Stimulated activated CD4-positive, alpha-beta T cell treated with anti-CD3 and anti-CD28 coated beads, Interleukin-12 subunit alpha, Interleukin-12 subunit beta, amount 100 ng/mL, for 24 hours (primary cell): ENCODE data around the gene HES5.

Experiments used
- DNase-seq, 2 experiments: peaks; one replicate each; pipeline ENCODE4 v3.0.0-alpha.2; 2020; ENCODE audit warnings: low read depth in 2 of 2

HES5 gene

DNA sequence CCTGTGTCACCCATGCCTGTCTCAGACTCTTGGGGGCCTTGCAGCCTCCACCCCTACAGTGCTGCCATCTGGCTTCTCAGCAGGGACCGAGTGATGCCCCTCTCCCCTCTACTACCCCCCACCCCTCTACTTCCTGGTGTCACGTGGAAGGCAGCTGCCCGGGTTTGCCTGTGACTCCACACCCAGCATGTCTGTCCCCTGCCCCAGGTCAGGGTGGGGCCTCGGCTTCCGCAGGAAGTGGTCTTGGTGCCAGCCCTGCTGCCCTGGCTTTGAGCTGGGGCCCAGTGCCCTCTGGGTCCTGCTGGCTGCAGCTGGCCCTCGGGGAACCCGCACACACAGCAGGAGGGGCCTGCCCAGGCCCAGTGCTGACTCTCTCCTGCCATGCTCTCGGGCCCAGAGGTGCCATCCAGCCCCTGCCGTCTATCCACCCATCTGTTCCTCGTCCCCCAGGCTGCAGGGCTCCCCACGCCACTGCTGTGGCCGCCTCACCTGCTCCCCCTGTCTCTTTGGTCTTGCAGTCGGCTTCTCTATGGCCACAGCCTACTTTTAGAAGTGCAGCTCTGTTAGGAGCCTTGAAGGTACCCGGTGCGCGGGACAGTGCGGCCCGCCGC is 30.0 kb downstream of the HES5 start:
- no peak for DNase-seq

DNA sequence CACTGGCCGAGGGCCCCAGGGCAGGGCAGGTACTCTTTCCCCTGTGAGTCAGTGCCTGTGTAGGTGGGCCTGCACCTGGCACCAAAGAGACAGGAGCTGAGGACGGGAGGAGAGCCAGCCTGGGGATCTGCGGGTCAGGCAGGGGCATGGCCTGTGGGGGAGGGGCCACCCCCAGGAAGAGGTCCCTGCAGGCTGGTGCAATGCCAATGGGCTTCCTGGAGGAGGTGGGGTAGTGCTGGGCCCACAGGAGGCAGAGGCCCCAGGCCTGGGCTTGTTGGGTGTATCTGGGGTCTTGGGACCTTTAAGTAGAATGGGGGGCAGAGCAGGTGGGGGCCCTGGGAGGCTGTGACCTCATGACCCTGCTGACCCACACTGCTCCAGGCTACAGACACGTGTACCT is 30.8 kb downstream of the HES5 start:
- no peak for DNase-seq

DNA sequence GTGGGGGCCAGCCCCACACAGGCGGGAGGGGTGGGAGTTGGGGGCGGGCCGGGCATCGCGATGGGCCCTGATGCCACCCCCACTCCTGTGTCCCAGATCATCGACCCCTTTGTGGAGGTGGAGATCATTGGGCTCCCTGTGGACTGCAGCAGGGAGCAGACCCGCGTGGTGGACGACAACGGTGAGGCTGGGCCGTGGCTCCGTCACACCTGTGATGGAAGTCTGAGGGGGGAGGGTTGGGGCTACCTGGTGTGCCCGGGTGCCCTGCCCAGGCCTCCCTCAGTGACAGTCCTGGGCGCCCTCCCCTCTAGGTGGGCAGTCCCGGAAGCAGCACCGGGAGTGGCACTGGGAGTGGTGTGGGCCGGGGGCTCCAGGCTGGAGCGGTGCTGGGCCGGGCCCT is 31.4 kb downstream of the HES5 start:
- DNase-seq, result no peak

DNA sequence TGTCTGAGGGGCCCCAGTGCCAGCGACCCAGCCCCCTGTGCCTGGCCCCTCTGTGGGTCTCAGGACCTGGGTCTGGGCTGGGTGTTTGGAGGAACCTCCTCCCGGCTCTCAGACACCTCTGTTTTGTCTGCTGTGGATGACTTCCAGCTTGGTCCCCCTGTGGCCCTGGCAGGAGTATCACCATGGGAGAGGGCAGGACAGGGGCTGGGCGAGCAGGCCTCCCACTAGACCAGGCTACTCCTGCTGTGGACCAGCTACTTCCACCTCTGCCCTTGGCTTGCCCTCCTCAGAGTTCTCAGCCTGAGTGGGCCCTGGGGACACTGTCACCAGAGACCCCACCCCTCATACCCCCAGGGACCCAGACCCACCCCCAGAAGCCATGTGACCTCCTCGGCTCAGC is 32.2 kb downstream of the HES5 start:
- no peak for DNase-seq

DNA sequence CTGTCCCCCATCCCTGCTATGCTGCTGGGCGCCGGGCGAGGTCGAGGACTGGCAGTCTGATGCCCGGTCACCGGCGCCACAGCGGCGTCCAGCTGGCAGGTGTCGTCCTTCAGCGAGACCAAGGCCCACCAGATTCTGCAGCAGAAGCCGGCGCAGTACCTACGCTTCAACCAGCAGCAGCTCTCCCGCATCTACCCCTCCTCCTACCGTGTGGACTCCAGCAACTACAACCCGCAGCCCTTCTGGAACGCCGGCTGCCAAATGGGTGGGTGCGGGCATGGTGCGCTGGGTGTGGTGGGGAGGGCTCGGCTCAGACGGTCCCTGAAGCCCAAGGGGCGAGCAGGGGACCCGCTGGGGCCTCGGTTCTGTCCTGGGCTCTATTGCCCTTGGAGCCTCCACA is 33.3 kb downstream of the HES5 start:
- DNase-seq, result no peak

DNA sequence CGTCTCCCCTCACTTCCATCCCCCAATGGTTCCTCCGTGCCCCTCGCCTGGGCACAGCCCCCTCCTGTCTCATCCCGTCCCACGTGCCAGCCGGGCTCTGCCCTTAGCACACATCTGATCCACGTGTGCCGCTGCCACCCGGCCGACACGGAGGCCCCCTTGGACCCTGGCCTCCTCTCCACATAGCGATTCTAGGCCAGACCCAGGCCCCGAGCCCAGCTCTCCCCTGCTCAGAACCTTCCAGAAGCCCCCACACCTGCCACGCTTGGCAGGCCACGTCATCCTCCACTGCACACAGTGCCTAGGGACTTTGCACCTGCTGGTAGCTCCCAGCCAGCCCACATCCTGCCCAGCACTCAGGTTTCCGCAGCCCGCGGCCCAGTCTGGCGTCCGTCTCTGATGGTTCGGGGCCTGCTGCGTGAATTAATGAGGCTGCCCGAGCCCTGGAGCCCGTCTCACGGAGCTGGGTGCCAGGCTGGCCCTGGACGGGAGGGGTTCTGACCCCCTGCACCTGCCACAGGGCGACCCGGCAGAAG is 33.9 kb downstream of the HES5 start:
- DNase-seq, result no peak

DNA sequence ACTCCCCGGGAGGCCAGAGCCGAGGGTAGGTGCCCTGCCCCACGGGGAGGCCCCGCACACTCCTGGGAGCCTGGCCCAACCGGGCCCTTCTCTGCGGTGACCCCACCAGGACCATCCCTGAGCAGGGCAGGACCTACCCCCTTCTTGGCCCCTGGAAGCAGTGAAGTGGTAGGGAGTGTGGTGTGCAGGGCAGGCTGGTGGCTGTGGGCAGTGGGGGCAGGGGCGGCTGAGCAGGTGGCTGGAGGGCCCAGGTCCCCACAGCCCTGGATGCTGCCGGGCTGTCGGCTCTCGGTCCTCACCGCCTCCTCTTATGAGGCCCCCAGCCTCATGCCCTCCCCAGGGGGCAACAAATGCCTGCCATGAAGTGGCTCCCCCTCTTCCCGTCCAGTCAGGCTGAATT is 34.5 kb downstream of the HES5 start:
- DNase-seq, result no peak

DNA sequence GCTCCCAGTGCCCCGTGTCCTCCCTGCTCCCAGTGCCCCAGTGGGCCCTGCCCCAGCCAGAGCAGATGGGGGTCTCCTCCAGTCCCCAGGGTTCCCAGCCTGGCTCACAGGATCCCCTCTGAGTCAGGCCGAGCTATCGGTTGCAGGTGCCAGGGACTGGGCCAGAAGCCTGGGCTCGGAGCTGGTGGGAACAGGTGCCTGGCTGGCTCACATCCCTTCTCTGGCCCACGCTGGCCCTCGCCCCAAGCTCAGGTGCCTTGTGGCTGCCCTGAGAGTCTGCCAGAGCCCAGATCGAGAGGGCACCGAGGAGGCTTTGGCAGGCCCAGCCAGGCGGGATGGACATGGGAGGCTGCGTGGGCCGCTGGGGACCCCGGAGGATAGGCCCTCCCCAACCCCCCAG is 35.0 kb downstream of the HES5 start:
- no peak for DNase-seq

DNA sequence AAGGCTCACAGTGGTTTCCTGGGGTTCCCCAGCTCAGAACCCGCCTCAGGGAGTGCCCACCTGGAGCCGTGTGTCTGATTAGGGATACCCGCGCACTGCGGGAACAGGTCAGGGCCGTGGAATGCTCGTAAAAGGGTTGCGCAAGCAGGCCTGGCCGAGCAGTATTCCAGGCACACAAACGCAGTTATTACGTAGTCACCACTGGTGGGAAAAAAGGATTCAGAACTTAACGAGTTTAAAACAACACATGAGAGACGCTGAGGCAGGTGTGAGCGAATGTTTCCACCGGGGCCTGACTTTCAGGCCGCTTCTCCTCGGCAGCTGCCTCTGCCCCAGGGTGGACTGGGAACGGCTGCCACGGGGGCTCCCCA is 35.8 kb downstream of the HES5 start:
- no peak for DNase-seq

DNA sequence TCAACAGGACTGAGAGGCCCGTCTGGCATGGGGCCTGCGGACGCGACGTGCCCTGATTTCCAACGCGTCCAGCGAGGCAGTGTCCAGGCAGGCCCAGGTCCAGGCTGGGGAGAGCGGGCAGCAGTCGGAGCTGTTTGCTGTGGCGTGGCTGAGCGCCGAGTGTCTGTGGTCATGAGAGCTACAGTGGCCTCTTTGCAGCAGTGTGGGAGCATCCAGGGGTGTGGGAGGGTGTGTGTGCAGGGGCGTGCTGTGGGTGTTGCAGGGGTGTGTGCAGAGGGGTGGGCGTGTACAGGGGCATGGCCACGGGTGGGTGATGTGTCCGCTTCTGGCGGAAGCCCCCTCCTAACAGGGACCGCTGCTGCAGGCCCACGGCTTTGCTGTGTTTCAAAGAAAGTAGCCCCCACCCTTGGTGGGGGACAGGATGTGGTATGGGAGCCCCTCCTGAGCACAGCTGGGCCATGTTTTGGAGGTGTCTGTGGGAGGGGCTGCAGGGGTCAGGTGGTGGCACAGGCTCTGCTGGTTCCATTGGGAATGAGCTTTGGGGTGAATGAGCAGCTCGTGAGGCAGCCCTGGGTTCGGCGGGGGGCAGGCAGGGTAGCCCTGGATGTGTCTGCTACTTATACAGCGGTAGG is 36.3 kb downstream of the HES5 start:
- no peak for DNase-seq

DNA sequence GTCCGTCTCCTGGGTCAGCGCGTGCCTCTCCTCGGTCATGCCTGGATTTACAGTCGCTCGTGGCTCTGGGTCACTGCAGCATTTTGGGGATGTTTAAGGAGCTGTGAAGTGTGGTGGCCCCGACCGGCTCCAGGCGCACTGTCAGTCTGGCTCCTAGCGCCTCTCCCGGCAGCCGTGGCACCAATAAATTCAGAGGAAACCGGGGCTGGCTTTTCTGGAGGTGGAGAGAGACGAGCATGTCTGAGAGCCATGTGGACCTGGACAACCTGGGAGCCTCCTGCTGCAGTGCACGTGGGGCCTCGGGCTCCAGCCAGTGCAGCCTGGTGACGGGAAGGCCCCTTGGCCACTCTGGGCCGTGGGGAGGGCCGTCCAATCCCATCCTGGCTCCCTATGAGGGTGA is 36.8 kb downstream of the HES5 start:
- no peak for DNase-seq

DNA sequence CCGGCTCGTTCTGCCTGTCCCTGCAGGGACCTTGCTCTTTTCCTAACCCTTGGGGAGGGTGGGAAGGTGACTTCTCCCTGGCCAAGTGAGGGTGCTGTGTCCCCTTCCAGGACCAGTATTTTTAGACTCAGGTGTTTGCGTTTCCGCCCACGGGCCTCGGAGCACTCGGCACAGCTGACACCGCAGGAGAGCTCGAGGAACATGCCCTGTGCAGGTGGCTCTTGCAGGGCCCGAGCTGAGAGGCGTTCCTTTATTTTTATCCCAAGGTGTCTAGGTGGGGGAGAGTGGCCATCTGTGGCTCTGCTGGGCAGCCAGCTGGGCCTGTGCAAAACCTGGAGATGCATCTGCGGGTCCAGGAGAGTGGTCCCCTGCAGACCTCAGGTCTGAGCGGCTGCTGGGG is 38.0 kb downstream of the HES5 start:
- no peak for DNase-seq

DNA sequence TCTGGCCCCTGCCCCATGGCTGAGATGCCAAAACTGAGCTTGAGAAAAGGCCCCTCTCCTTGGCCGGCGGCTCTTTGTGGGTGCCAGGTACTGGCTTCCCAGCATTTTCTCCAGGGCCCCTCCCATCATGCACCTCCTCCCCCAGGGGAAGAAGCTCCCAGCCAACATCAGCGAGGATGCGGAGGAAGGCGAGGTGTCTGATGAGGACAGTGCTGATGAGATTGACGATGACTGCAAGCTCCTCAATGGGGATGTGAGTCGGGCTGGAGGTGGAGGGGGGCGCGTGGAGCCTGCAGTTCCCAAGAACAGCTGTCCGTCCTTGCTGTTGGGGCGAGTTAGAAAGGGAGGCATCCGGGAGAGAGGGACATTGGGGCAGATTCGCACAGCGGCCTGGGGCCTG is 40.4 kb downstream of the HES5 start:
- no peak for DNase-seq

DNA sequence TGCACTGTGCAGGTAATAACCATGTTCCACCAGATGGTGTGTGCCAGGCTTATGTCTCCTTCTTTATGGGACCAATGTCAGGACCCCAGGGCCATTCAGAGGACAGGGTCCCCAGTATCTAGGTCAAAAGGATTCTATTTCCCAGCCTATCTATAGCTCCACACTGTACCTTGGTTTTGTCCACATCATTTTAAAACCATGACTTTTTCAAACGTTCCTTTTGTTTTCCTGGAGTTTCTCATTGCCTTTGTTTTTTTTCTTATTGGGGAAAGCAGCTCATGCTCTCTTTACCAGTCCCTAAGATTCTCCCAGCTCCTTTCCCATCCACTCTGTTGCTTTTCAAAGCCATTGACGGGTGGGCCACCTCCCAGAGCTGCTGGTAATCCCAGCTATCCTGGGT is 41.4 kb downstream of the HES5 start:
- DNase-seq, result no peak

DNA sequence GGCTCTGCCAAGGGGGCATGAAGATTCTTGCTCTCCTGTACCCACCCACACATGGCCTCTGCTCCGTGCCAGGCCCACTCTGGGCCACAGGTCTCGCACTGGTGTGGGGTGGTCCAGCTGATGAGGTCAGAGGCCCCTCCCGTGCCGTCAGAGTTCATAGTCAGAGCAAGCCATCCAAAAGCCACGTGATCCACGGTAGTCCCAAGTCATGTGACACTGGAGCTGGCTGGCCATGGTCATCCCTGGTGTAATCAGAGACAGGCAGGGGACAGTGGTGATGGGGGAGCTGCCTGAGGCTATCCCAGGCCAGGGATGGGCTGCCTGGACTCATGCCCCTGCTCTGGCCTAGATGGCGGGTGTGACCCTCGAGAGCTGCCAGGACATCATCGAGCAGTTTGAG is 43.5 kb downstream of the HES5 start:
- no peak for DNase-seq

DNA sequence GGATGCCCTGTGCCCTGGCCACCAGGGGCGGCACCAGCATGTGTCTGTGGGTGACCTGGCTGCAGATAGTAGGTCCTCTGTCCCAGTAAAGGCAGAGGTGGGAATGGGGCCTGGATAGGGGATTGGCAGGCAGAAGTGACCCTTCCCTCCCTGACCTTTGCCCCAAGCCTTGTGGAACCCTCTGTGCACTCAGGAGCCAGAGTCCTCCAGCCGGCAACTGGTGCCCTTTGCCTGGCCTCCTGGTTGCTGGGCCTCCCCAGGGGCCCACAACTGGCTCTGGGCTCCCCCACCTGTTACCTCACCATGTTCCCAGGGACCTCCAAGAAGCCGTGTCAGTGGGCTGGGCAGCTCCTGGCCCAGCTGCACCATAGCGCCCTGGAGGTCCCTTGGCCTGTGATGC is 44.0 kb downstream of the HES5 start:
- no peak for DNase-seq

DNA sequence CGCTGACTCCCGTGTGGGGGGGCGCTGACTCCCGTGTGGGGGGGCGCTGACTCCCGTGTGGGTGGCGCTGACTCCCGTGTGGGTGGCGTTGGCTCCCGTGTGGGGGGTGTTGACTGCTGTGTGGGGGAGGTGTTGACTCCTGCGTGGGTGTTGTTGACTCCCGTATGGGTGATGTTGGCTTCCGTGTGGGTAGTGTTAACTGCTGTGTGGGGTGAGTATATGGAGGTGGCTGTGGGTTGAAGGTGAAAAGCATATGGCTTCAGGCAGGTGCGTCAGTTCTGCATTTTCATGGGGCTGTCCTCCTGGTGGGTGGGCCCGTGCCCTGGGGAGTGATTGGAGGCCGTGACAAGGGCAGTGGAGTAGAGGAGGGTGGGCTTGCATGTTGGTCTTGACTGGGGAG is 46.1 kb downstream of the HES5 start:
- DNase-seq, result no peak

DNA sequence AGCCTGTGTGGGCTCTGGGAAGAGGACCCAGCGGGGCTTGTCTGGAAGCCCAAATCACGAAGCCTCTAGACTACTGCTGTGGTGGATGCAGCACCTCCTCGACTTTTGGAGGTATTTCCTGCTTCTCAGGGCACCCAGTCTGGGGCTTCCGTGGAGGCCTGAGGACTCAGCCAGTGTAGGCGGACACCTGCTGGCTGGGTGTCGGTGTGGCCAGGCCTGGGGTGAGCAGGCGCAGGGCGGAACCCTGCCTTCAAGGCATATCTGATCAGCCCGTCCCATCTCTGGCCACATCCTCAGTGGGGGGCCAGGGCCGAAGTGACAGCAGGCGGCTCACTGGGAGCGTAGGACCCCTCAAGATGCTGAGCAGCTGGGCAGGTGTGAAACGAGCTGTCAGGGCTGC is 47.0 kb downstream of the HES5 start:
- DNase-seq, result no peak

DNA sequence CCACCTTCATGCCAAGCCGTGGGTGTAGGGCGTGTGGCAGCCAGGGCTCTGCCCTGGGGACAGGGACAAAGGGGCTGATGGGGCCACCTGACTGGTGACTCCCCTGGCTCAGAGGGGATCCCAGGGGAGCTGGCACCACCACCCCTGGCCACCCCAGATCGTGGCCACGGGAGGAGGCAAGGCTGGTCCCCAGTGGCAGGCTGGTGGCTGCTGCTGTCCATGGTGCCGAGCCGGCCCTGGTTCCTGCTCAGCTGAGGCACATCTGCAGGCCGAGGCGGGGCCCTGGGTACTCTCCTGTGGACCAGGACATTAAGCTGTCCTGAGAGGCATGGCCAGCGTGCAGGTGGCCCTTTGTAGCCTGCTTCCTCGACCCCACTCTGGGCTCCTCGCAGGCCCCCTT is 47.5 kb downstream of the HES5 start:
- no peak for DNase-seq

DNA sequence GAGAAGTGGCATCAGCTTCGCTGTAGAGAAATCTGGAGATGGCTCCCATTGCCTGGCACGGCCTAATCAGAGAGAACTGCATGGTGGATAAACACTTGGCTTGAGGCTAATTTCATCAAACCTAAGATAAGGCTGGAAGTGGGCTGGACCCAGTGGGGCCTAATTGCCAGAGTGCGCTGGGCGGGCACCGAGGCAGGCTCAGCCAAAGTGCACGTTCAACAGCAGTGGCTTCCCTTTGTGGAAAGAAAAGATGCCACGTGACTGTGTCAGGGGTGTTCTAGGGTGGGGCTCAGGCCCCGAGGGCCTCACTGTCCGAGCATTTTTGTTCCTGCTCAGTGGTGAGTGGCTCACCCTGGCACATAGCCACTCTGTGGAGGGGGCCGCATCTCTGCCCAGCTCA is 48.2 kb downstream of the HES5 start:
- no peak for DNase-seq

DNA sequence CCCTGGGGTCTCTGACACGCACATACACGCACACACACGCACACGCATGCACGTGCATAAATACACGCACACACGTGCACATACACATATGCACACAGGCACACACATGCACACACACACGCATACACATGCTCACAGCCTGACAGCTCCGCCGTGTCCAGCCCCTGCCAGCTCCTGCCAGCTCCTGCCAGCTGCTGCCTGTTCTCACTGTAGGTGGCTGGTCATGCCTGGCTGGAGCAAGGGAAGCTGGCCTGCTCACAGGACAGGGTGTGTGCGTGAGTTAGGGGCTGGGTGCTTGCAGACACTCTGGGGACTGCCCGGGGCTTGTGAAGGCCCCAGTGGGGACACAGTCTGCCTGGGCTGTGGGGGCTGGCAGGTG is 49.1 kb downstream of the HES5 start:
- no peak for DNase-seq

DNA sequence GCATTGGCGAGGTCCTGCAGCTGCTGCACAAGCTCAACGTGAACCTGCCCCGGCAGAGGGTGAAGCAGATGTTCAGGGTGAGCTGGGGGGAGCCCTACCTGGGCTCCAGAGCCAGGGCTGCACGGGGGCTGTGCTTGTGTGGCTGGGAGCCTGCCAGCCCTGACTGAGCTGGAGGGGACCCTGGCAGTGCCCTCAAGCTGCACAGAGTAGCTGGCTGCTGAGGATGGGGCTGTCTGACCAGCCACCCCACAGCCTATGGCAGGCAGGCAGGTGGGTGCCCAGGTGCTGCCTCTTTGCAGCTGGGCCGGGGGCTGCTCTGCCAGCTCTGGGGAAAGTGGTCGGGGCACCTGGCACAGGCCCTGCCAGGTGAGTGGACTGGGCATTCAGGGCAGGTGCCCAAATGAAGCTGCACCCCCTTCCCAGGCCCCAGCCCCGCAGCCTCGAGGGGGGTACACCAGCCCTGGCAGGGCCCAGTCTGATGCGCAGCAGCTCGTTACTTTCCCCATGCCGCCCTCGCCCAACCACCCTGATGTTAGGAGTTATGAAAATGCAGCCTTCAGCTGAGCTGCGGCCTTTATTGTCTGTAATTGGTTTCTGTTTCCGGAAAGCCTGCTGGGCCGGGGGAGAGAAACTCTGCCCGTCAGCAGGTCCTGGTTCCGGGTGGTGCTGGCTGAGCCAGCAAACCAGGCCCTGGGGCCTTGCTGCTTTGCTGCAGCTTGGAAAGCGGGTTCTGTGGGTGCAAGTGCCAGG is 49.7 kb downstream of the HES5 start:
- no peak for DNase-seq

DNA sequence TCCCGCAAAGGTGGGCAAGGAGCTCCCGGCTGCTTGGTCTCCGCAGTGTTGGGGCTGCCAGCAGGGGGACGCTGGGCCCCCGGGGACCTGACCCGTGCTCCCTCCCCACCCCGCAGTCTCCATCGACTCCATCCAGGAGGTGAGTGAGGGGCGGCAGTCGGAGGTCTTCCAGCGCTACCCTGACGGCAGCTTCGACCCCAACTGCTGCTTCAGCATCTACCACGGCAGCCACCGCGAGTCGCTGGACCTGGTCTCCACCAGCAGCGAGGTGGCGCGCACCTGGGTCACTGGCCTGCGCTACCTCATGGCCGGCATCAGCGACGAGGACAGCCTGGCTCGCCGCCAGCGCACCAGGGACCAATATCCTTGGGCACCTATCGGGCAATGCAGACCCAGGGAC is 50.4 kb downstream of the HES5 start:
- no peak for DNase-seq
